Mesenchymal stem cell (in vitro differentiated cells and primary cell): Measurements from ENCODE around the gene ZNF785.

Experiments used
- DNase-seq: peaks from one replicate; pipeline ENCODE4 v3.0.0-alpha.2; 2013
- H2AFZ ChIP-seq: one replicate; pipeline ENCODE4 v1.6.1; 2013; ENCODE audit warnings: low read depth, mild to moderate bottlenecking, control low read depth, inconsistent platforms, low read length, moderate library complexity
- H2AK5ac ChIP-seq: 2 replicates; pipeline ENCODE4 v1.6.1; 2013; ENCODE audit warnings: low read length, moderate library complexity, mild to moderate bottlenecking, inconsistent platforms; ENCODE audit not compliant: severe bottlenecking
- H2BK120ac ChIP-seq: one replicate; pipeline ENCODE4 v1.6.1; 2013; ENCODE audit warnings: low read depth, mild to moderate bottlenecking, inconsistent platforms, low read length, moderate library complexity
- H2BK12ac ChIP-seq, 2 experiments: one replicate each; pipeline ENCODE4 v1.6.1; 2013; ENCODE audit warnings: inconsistent platforms in 2 of 2, low read length in 2 of 2, mild to moderate bottlenecking in 2 of 2, moderate library complexity in 2 of 2, control low read depth in 1 of 2
- H2BK15ac ChIP-seq: one replicate; pipeline ENCODE4 v1.6.1; 2013; ENCODE audit warnings: mild to moderate bottlenecking, low read depth, inconsistent platforms; ENCODE audit not compliant: poor library complexity, severe bottlenecking
- H2BK5ac ChIP-seq: 2 replicates; pipeline ENCODE4 v1.6.1; 2013; ENCODE audit warnings: low read depth, mild to moderate bottlenecking, low read length, control low read depth, inconsistent platforms; ENCODE audit not compliant: poor library complexity, severe bottlenecking
- H3K14ac ChIP-seq, 2 experiments: one replicate each; pipeline ENCODE4 v1.6.1; 2013; ENCODE audit warnings: inconsistent platforms in 2 of 2, low read length in 2 of 2, control low read depth in 1 of 2, mild to moderate bottlenecking in 1 of 2, moderate library complexity in 1 of 2
- H3K18ac ChIP-seq, 2 experiments: one replicate each; pipeline ENCODE4 v1.6.1; 2013; ENCODE audit warnings: inconsistent platforms in 2 of 2, low read length in 2 of 2, control low read depth in 1 of 2, low read depth in 1 of 2, mild to moderate bottlenecking in 1 of 2
- H3K23ac ChIP-seq, 2 experiments: one replicate each; pipeline ENCODE4 v1.6.1; 2013; ENCODE audit warnings: inconsistent platforms in 2 of 2, low read length in 2 of 2, mild to moderate bottlenecking in 2 of 2, moderate library complexity in 2 of 2, control low read depth in 1 of 2
- H3K27ac ChIP-seq: 2 replicates; pipeline ENCODE4 v1.5.1; 2013; ENCODE audit warnings: mild to moderate bottlenecking, moderate library complexity, low read length, control low read depth, inconsistent platforms; ENCODE audit not compliant: poor library complexity, severe bottlenecking
- H3K27me3 ChIP-seq, 2 experiments: 2 replicates each; pipeline versions ENCODE4 v1.6.1 to v1.7.0; 2013; ENCODE audit warnings: low read length in 2 of 2, mild to moderate bottlenecking in 2 of 2, moderate library complexity in 2 of 2, control low read depth in 1 of 2, inconsistent platforms in 1 of 2; ENCODE audit not compliant: control insufficient read depth in 1 of 2, insufficient read depth in 1 of 2
- H3K36me3 ChIP-seq, 2 experiments: 2 replicates each; pipeline versions ENCODE4 v1.6.1 to v1.7.0; 2013; ENCODE audit warnings: low read length in 2 of 2, control low read depth in 1 of 2, inconsistent platforms in 1 of 2, low read depth in 1 of 2, mild to moderate bottlenecking in 1 of 2; ENCODE audit not compliant: insufficient read depth in 2 of 2, control insufficient read depth in 1 of 2
- H3K4ac ChIP-seq, 2 experiments: one replicate each; pipeline ENCODE4 v1.6.1; 2013; ENCODE audit warnings: inconsistent platforms in 2 of 2, low read length in 2 of 2, mild to moderate bottlenecking in 2 of 2, moderate library complexity in 2 of 2, control low read depth in 1 of 2, low read depth in 1 of 2
- H3K4me1 ChIP-seq: 2 replicates; pipeline ENCODE4 v1.6.1; 2013; ENCODE audit warnings: low read depth, low read length, control low read depth; ENCODE audit not compliant: control insufficient read depth, insufficient read depth
- H3K4me2 ChIP-seq: 2 replicates; pipeline ENCODE4 v1.6.1; 2013; ENCODE audit warnings: low read length, mild to moderate bottlenecking, inconsistent platforms; ENCODE audit not compliant: poor library complexity, severe bottlenecking
- H3K4me3 ChIP-seq, 2 experiments: 2 replicates each; pipeline versions ENCODE4 v1.5.1 to v1.7.0; 2013; ENCODE audit warnings: low read length in 2 of 2, mild to moderate bottlenecking in 2 of 2, control low read depth in 1 of 2, low read depth in 1 of 2; ENCODE audit not compliant: insufficient read depth in 1 of 2
- H3K79me1 ChIP-seq: replicated peaks from 2 replicates; pipeline ENCODE4 v1.6.1; 2013; ENCODE audit warnings: mild to moderate bottlenecking, control low read depth, low read length, inconsistent platforms; ENCODE audit not compliant: poor library complexity, severe bottlenecking
- H3K9ac ChIP-seq: 2 replicates; pipeline ENCODE4 v1.7.0; 2013; ENCODE audit warnings: mild to moderate bottlenecking, low read length, moderate library complexity
- H3K9me3 ChIP-seq: 2 replicates; pipeline ENCODE4 v1.7.0; 2013; ENCODE audit warnings: mild to moderate bottlenecking, low read length; ENCODE audit not compliant: control insufficient read depth
- H4K8ac ChIP-seq: one replicate; pipeline ENCODE4 v1.6.1; 2013; ENCODE audit warnings: inconsistent platforms, mild to moderate bottlenecking, low read length, moderate library complexity
- H4K91ac ChIP-seq: one replicate; pipeline ENCODE4 v1.6.1; 2013; ENCODE audit warnings: mild to moderate bottlenecking, low read length, inconsistent platforms
- WGBS: methylation state at CpG from one replicate; pipeline ENCODE4 v1.1.7; 2013; ENCODE audit warnings: mixed read lengths; 5-methylcytosine and 5-hydroxymethylcytosine counted together

The ZNF785 gene

GRCh38 chr16:30535106-30535776 lies 50.3 kb downstream of the ZNF785 start:
- H3K27me3 ChIP-seq: no peaks in the 10 kb centered on the region
- peak overlapping the region; percentile 100 for H4K8ac ChIP-seq
- H3K27ac ChIP-seq: peak overlapping the region; percentile 54
- H2BK12ac ChIP-seq: peak overlapping the region in 1 of 2 experiments; percentile 18
- peaks cover 12 to 24% of the 10 kb centered on the region in 2 experiments for H3K36me3 ChIP-seq
- peak overlapping the region; percentile 55 to 89 for H3K4me3 ChIP-seq
- peak overlapping the region; percentile 70 for H2AK5ac ChIP-seq
- no peak for DNase-seq
- H2BK120ac ChIP-seq: peak overlapping the region; percentile 87
- H3K14ac ChIP-seq: no peak overlapping the region
- peak overlapping the region; percentile 97 for H3K9ac ChIP-seq
- peak overlapping the region; percentile 49 to 90 for H3K4ac ChIP-seq
- peak overlapping the region; percentile 75 to 86 for H3K18ac ChIP-seq
- peaks cover 18% of the 10 kb centered on the region for H3K79me1 ChIP-seq
- H4K91ac ChIP-seq: peak overlapping the region; percentile 56
- peaks cover 18% of the 10 kb centered on the region for H3K4me1 ChIP-seq
- H2AFZ ChIP-seq: peak overlapping the region; percentile 36
- no peaks in the 10 kb centered on the region for H3K9me3 ChIP-seq
- H2BK5ac ChIP-seq: peak overlapping the region; percentile 66
- H3K4me2 ChIP-seq: peak overlapping the region; percentile 61
- WGBS: 21% methylated on average over 18 of the region's 18 CpGs
- no peak overlapping the region for H2BK15ac ChIP-seq
- no peak overlapping the region for H3K23ac ChIP-seq

DNA sequence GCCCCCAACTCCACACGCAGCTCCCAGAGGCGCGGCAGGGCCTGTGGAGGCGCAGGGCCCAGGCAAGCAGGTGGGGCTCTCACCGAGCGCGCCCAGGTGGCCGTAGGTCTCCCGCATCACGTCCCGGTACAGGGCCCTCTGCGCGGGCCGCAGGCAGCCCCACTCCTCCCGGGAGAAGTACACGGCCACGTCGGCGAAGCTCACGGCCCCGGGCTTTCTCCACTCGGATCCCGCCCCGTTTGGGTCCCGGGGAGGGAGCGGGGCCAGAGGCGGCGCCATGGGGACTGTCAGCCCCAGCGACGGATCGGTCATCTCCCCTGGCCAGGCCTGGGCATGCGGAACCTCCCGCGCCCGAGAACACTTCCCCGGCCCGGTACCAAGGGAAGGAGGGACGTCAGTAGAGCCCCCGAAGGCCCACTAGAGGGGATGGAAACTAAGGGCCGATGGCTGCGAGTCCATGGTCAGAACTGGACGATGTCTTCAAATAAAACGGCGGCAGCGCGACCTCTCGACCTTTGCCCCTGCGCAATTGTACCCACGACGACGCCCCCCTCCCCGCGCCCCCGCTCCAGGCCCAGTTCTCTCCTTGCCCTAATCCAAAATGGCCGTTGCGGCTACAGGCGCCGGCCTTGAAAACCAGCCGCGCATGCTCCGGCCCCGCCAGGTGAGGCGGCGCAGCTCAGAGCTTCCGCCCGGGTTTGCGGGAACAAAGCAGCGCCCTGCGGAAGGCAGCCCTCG lies 51.0 kb downstream of the ZNF785 start, which contains the start of gene ZNF747:
Gene ZNF747 (minus strand): TSS at position 491 of the 738 bp plus-strand sequence. CDS start 179 bp downstream, at position 312.
- H3K4me3 ChIP-seq: peak within 1 kb of the TSS; percentile 55 to 89
- H3K9me3 ChIP-seq: no peaks in the 10 kb centered on the region
- peak within 1 kb of the TSS; percentile 80 for H2BK15ac ChIP-seq
- H3K27me3 ChIP-seq: no peaks in the 10 kb centered on the region
- H3K4me2 ChIP-seq: peak within 1 kb of the TSS; percentile 61
- peak within 1 kb of the TSS; percentile 87 for H2BK120ac ChIP-seq
- H2BK12ac ChIP-seq: peak within 1 kb of the TSS; percentile 18 to 24
- peaks cover 12 to 25% of the 10 kb centered on the region in 2 experiments for H3K36me3 ChIP-seq
- peak within 1 kb of the TSS; percentile 79 for H2AFZ ChIP-seq
- no peak within 1 kb of the TSS for H3K14ac ChIP-seq
- peaks cover 18% of the 10 kb centered on the region for H3K79me1 ChIP-seq
- H3K23ac ChIP-seq: no peak within 1 kb of the TSS
- H3K18ac ChIP-seq: peak within 1 kb of the TSS; percentile 89 to 98
- peak within 1 kb of the TSS; percentile 90 to 95 for H3K4ac ChIP-seq
- 5% methylated on average over 70 of the region's 70 CpGs for WGBS
- H4K8ac ChIP-seq: peak within 1 kb of the TSS; percentile 100
- H4K91ac ChIP-seq: peak within 1 kb of the TSS; percentile 97
- H2BK5ac ChIP-seq: peak within 1 kb of the TSS; percentile 66
- peak within 1 kb of the TSS; percentile 97 for H3K9ac ChIP-seq
- H2AK5ac ChIP-seq: peak within 1 kb of the TSS; percentile 70
- H3K27ac ChIP-seq: peak within 1 kb of the TSS; percentile 54
- peaks cover 18% of the 10 kb centered on the region for H3K4me1 ChIP-seq
- DNase-seq: peak; percentile 66

DNA sequence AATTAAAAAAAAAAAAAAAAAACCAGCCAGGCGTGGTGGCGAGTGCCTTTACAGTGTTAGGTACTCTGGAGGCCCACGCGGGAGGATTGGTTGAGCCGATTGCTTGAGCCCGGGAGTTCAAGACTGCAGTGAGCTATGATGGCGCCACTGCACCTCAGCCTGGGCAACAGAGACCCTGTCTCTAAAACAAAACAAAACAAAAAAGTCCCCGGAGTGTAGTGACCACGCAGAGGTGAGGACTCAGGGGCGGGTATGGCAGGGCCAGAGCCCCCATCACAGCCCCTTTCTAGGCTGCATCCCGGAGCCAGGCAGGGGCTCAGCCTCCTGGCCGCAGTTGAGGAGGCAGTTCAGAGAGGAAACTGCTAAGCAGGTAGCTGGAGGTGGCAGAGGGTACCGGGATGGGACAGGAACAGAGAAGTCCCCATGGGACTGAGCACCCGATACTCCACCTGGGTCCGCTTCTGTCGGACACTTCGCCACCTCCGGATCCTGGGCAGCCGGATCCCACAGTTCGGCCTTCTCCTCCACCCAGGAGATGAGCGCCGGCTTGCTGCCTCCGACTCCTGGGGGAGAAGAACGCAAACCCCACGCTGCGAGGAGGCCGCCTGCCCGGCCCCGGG lies 51.6 kb downstream of the ZNF785 start:
- Histone ChIP-seq H3K27me3 (no peaks in the 10 kb centered on the region), H3K79me1 (peaks cover 18% of the 10 kb centered on the region), H2AK5ac (no peak overlapping the region), H3K4ac (peak overlapping the region; percentile 35 to 93), H3K18ac (peak overlapping the region; percentile 89 to 98), H3K4me2 (peak overlapping the region; percentile 61), H3K14ac (no peak overlapping the region), H4K8ac (peak overlapping the region; percentile 100), H3K4me1 (peaks cover 18% of the 10 kb centered on the region), H3K9ac (peak overlapping the region; percentile 97), H2AFZ (peak overlapping the region; percentile 79), H3K36me3 (peaks cover 12 to 25% of the 10 kb centered on the region in 2 experiments), H3K4me3 (peak overlapping the region; percentile 55 to 89), H3K27ac (no peak overlapping the region), H2BK5ac (no peak overlapping the region), H3K9me3 (no peaks in the 10 kb centered on the region), H4K91ac (peak overlapping the region; percentile 97), H2BK120ac (peak overlapping the region; percentile 77), H2BK12ac (no peak overlapping the region), H2BK15ac (no peak overlapping the region), H3K23ac (no peak overlapping the region)
- no peak for DNase-seq
- WGBS: 48% methylated on average over 29 of the region's 29 CpGs

DNA sequence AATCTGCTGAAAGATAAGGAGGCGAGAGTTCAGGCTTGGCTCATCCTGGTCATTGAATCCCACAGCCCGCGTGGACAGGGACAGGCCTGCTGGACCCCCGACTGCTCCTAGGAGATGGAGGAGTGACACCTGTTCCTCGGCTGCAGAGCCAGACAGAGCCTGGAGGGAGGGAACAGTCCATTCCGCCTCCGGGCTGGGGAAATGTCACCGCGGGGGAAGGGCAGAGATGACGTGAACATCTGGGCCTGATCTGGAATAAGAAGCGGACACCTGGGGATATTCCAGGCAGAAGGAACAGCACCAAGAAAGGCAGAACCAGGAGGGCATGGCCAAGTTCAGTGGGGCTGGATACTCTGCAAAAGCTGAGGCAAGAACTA lies 52.4 kb downstream of the ZNF785 start:
- H2AFZ ChIP-seq: no peak overlapping the region
- H3K79me1 ChIP-seq: peaks cover 20% of the 10 kb centered on the region
- H4K91ac ChIP-seq: no peak overlapping the region
- peaks cover 12 to 25% of the 10 kb centered on the region in 2 experiments for H3K36me3 ChIP-seq
- H2BK120ac ChIP-seq: no peak overlapping the region
- no peak overlapping the region for H2BK5ac ChIP-seq
- no peak overlapping the region for H3K4me3 ChIP-seq
- H2BK12ac ChIP-seq: no peak overlapping the region
- 89% methylated on average over 11 of the region's 11 CpGs for WGBS
- H3K9me3 ChIP-seq: no peaks in the 10 kb centered on the region
- H3K4me2 ChIP-seq: no peak overlapping the region
- H3K18ac ChIP-seq: no peak overlapping the region
- no peak overlapping the region for H2BK15ac ChIP-seq
- H3K27me3 ChIP-seq: no peaks in the 10 kb centered on the region
- no peak overlapping the region for H3K23ac ChIP-seq
- no peak overlapping the region for H3K14ac ChIP-seq
- H2AK5ac ChIP-seq: no peak overlapping the region
- DNase-seq: no peak
- H4K8ac ChIP-seq: peak overlapping the region; percentile 51
- no peak overlapping the region for H3K9ac ChIP-seq
- peaks cover 18% of the 10 kb centered on the region for H3K4me1 ChIP-seq
- H3K27ac ChIP-seq: no peak overlapping the region
- no peak overlapping the region for H3K4ac ChIP-seq
